ENCODE data around the gene BPIFB3. TPM values are rescaled to one million over a fixed set of nuclear protein-coding genes. Genes with fewer than 3 reads are reported as not detected.

BPIFB3 gene
- not detected for total RNA-seq

GRCh38 chr20:33053291-33054106, at the start of gene BPIFB3:
Gene BPIFB3, plus strand, starts transcription at chr20:33053903. Its CDS starts 1,533 bp downstream, at chr20:33055436.
- no peak for ATAC-seq
- Histone ChIP-seq H3K9me3 (no peaks in the 10 kb centered on the region), H3K27ac (no peak within 1 kb of the TSS), H3K4me3 (no peak within 1 kb of the TSS), H3K4me1 (no peaks in the 10 kb centered on the region), H3K36me3 (no peaks in the 10 kb centered on the region), H3K27me3 (no peaks in the 10 kb centered on the region)
- TF ChIP-seq POLR2A (IDR thresholded peaks at IDR 0.05) (no peak), CTCF (IDR thresholded peaks at IDR 0.05 in 4 of 5, conservative IDR thresholded peaks at IDR 0.05 in 1 of 5) (no peak)
- DNase-seq: no peak
- in situ Hi-C loops (cut with MboI; ENCODE audit: low sequenced_read_pairs in 4 of 4) (no loop called here), intact Hi-C loops (cut with DNase I; ENCODE audit: low total_unique reads) (no loop called here)

GRCh38 chr20:33004141-33004751, 49.5 kb upstream of the BPIFB3 start, which contains the start of gene SUN5:
Gene SUN5, minus strand, starts transcription at chr20:33004433. Its CDS starts 93 bp downstream, at chr20:33004340.
- DNase-seq (no peak), ATAC-seq (no peak)
- no peak within 1 kb of the TSS for H3K4me3 ChIP-seq
- H3K27me3 ChIP-seq: no peaks in the 10 kb centered on the region
- intact Hi-C loops (cut with DNase I; ENCODE audit: low total_unique reads): no loop called here
- H3K27ac ChIP-seq: no peak within 1 kb of the TSS
- TF ChIP-seq POLR2A (IDR thresholded peaks at IDR 0.05) (no peak), CTCF (IDR thresholded peaks at IDR 0.05 in 4 of 5, conservative IDR thresholded peaks at IDR 0.05 in 1 of 5) (no peak)
- H3K36me3 ChIP-seq: no peaks in the 10 kb centered on the region
- H3K4me1 ChIP-seq: no peaks in the 10 kb centered on the region
- in situ Hi-C loops (cut with MboI; ENCODE audit: low sequenced_read_pairs in 4 of 4): loop anchor here in 1 of 4 donors (25.0 kb wide), 1 partner anchor 92 kb away; no protein-coding TSS in a partner anchor
- no peaks in the 10 kb centered on the region for H3K9me3 ChIP-seq

- DNase-seq (no peak), ATAC-seq (no peak)
- TF ChIP-seq CTCF (IDR thresholded peaks at IDR 0.05 in 4 of 5, conservative IDR thresholded peaks at IDR 0.05 in 1 of 5): peak in 1 of 5 experiments; percentile 15
- no peak for TF ChIP-seq POLR2A (IDR thresholded peaks at IDR 0.05)
- Histone ChIP-seq H3K27me3 (no peaks in the 10 kb centered on the region), H3K4me1 (no peaks in the 10 kb centered on the region), H3K4me3 (no peak overlapping the region), H3K27ac (no peak overlapping the region), H3K36me3 (no peaks in the 10 kb centered on the region), H3K9me3 (no peaks in the 10 kb centered on the region)
- in situ Hi-C loops (cut with MboI; ENCODE audit: low sequenced_read_pairs in 4 of 4) (loop anchor here in 1 of 4 donors (25.0 kb wide), 1 partner anchor 93 kb away; no protein-coding TSS in a partner anchor), intact Hi-C loops (cut with DNase I; ENCODE audit: low total_unique reads) (no loop called here)
These were observed 48.6 kb upstream of the BPIFB3 start for GRCh38 chr20:33005132-33005566.

- TF ChIP-seq POLR2A (IDR thresholded peaks at IDR 0.05): no peak
- no peak for TF ChIP-seq CTCF (IDR thresholded peaks at IDR 0.05 in 4 of 5, conservative IDR thresholded peaks at IDR 0.05 in 1 of 5)
- DNase-seq (no peak), ATAC-seq (no peak)
- Histone ChIP-seq H3K9me3 (no peaks in the 10 kb centered on the region), H3K4me3 (no peak overlapping the region), H3K36me3 (no peaks in the 10 kb centered on the region), H3K27ac (no peak overlapping the region), H3K27me3 (no peaks in the 10 kb centered on the region), H3K4me1 (no peaks in the 10 kb centered on the region)
- intact Hi-C loops (cut with DNase I; ENCODE audit: low total_unique reads): no loop called here
- in situ Hi-C loops (cut with MboI; ENCODE audit: low sequenced_read_pairs in 4 of 4): loop anchor here in 1 of 4 donors (25.0 kb wide), 1 partner anchor 94 kb away; no protein-coding TSS in a partner anchor
These were observed 47.6 kb upstream of the BPIFB3 start for GRCh38 chr20:33005908-33006775.

Measured in gastrocnemius medialis (tissue), 4 donors.